RWPE2 (cell line): ENCODE results near the gene SLIT3.

Experiments
- ATAC-seq: fragments of 200-7000 bp; cut with Tn5 transposase; 3 replicates; pipeline ENCODE4 v1.9.1; 2021; ENCODE audit warnings: low read depth
- DNase-seq: peaks from one replicate; pipeline ENCODE4 v3.0.0-alpha.2; 2020; ENCODE audit warnings: low spot score
- H3K27ac ChIP-seq: fragments of 450-650 bp; 2 replicates; pipeline ENCODE4 v1.5.1; 2017; ENCODE audit warnings: mild to moderate bottlenecking; ENCODE audit not compliant: poor library complexity, severe bottlenecking
- H3K27me3 ChIP-seq: fragments of 250-450 bp; sonication (Bioruptor Pico); 2 replicates; pipeline ENCODE4 v1.5.1; 2021; ENCODE audit warnings: mild to moderate bottlenecking, moderate library complexity; ENCODE audit not compliant: insufficient read depth, poor library complexity, severe bottlenecking
- H3K36me3 ChIP-seq: fragments of 250-450 bp; sonication (Bioruptor Pico); 2 replicates; pipeline ENCODE4 v1.5.1; 2020; ENCODE audit warnings: low read depth, mild to moderate bottlenecking, moderate library complexity
- H3K4me1 ChIP-seq: fragments of 250-450 bp; sonication (Bioruptor Pico); 2 replicates; pipeline ENCODE4 v1.5.1; 2021; ENCODE audit warnings: mild to moderate bottlenecking, moderate library complexity; ENCODE audit not compliant: insufficient read depth, poor library complexity, severe bottlenecking
- H3K4me3 ChIP-seq: fragments of 250-450 bp; sonication (Bioruptor Pico); 2 replicates; pipeline ENCODE4 v1.5.1; 2021; ENCODE audit warnings: mild to moderate bottlenecking, moderate library complexity; ENCODE audit not compliant: severe bottlenecking
- H3K9me3 ChIP-seq: fragments of 250-450 bp; sonication (Bioruptor Pico); 2 replicates; pipeline ENCODE4 v1.5.1; 2021; ENCODE audit warnings: mild to moderate bottlenecking, moderate library complexity; ENCODE audit not compliant: severe bottlenecking
- TF ChIP-seq, protein P1 (sequence below): fragments of 450-650 bp; IDR thresholded peaks from one replicate; pipeline ENCODE4 v1.5.1; 2017; ENCODE audit warnings: mild to moderate bottlenecking, moderate library complexity; ENCODE audit not compliant: poor library complexity, severe bottlenecking

Gene SLIT3

DNA sequence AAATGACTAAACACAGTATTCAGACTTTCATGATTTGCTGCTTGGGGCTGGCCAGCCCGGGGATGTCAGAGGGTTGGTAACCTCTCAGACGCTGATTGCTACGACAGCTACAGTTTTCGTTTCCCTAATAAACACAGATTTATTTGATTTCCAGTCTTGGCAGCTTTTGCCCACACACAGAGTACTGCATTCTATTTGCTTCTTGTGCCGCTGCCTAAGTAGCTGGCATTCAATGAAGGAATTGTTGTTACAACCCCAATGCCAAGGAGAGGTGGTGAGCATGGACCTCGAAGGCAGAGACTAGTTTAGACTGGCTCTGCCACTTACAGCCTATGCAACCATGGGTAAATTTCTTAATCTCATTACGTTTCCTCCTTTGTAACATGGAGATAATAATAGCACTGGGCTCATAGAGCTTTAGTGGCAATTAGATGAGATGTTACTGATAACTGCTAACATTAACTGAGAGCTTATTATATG is 474.7 kb downstream of the SLIT3 start:
- Histone ChIP-seq H3K4me3 (no peak overlapping the region), H3K4me1 (no peaks in the 10 kb centered on the region), H3K27ac (no peak overlapping the region), H3K9me3 (no peaks in the 10 kb centered on the region), H3K36me3 (no peaks in the 10 kb centered on the region), H3K27me3 (no peaks in the 10 kb centered on the region)
- no peak for DNase-seq
- no peak for ATAC-seq
- TF ChIP-seq, protein P1, sequence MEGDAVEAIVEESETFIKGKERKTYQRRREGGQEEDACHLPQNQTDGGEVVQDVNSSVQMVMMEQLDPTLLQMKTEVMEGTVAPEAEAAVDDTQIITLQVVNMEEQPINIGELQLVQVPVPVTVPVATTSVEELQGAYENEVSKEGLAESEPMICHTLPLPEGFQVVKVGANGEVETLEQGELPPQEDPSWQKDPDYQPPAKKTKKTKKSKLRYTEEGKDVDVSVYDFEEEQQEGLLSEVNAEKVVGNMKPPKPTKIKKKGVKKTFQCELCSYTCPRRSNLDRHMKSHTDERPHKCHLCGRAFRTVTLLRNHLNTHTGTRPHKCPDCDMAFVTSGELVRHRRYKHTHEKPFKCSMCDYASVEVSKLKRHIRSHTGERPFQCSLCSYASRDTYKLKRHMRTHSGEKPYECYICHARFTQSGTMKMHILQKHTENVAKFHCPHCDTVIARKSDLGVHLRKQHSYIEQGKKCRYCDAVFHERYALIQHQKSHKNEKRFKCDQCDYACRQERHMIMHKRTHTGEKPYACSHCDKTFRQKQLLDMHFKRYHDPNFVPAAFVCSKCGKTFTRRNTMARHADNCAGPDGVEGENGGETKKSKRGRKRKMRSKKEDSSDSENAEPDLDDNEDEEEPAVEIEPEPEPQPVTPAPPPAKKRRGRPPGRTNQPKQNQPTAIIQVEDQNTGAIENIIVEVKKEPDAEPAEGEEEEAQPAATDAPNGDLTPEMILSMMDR: no peak

DNA sequence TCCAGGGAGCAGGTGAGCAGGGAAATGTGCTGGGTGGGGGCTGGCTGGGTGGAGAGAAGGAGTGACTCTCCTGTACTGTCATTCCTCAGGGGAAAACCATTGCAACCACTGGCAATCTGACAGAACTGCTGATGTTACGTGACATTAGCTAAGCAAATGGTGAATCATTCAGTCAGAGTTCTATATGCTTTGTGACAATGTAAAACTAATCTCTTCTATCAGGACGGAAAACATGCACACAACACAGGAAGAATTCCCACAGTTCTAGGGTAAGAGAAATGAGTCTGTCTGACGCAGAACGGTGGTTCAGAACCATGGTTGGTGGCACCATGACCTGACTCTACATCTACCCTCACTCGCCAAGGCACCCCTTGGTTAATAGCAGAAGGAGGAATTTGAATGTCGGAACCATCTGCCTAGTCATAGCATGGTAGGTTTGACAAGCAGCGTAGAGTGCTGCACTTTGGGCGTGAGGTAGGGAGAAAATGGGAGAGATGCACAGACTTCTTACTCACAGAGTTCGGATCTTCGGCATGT is 478.1 kb downstream of the SLIT3 start:
- H3K27me3 ChIP-seq: no peaks in the 10 kb centered on the region
- H3K9me3 ChIP-seq: no peaks in the 10 kb centered on the region
- H3K36me3 ChIP-seq: no peaks in the 10 kb centered on the region
- H3K27ac ChIP-seq: no peak overlapping the region
- ATAC-seq (no peak), DNase-seq (no peak)
- TF ChIP-seq, protein P1: no peak
- H3K4me1 ChIP-seq: no peaks in the 10 kb centered on the region
- no peak overlapping the region for H3K4me3 ChIP-seq

DNA sequence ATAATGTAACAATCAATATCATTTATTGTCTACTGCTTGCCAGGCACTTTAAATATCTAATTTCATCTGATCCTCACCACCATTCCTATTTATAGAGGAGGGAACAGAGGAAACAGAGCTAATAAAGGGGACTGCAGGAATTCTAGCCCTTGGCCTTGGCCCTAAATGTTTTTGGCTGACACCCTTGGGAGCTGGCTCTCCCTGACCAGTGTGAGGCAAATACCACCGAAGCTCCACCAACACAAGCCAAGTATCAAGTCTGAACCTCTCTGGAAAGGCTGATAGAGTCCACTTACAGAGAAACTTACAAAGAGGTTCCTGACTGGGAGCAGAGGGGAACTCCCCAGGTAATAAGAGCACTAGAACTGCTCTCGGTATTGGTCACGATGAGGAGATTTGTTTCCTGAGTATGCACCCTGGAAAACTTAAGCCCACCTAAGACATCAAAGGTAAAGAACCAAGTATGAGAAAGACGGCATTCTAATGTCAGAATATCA is 478.6 kb downstream of the SLIT3 start:
- H3K4me3 ChIP-seq: no peak overlapping the region
- H3K4me1 ChIP-seq: no peaks in the 10 kb centered on the region
- H3K36me3 ChIP-seq: no peaks in the 10 kb centered on the region
- no peak overlapping the region for H3K27ac ChIP-seq
- TF ChIP-seq, protein P1: no peak
- H3K27me3 ChIP-seq: no peaks in the 10 kb centered on the region
- H3K9me3 ChIP-seq: no peaks in the 10 kb centered on the region
- DNase-seq (no peak), ATAC-seq (no peak)

DNA sequence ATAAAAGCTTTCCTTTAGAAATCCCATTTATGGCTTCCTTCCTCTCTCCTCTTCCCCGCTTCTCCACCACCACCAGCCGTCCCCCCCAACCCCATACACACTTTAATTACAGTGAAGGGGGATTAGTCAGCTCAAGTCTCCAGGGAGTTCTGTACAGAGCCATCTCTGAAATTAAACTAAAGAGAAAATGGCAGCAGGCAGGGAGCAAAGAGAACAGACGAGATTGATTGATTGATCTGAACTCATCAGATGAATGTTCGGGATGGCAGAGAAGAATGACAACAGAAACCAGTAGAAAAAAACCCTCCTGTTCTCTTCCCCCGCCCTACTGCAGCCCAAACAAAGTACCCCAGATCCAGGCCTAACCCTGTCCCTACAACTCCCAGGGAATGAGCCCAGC is 480.1 kb downstream of the SLIT3 start:
- H3K27ac ChIP-seq: no peak overlapping the region
- no peaks in the 10 kb centered on the region for H3K27me3 ChIP-seq
- ATAC-seq (no peak), DNase-seq (no peak)
- H3K4me3 ChIP-seq: no peak overlapping the region
- TF ChIP-seq, protein P1: no peak
- no peaks in the 10 kb centered on the region for H3K36me3 ChIP-seq
- H3K9me3 ChIP-seq: no peaks in the 10 kb centered on the region
- H3K4me1 ChIP-seq: no peaks in the 10 kb centered on the region

DNA sequence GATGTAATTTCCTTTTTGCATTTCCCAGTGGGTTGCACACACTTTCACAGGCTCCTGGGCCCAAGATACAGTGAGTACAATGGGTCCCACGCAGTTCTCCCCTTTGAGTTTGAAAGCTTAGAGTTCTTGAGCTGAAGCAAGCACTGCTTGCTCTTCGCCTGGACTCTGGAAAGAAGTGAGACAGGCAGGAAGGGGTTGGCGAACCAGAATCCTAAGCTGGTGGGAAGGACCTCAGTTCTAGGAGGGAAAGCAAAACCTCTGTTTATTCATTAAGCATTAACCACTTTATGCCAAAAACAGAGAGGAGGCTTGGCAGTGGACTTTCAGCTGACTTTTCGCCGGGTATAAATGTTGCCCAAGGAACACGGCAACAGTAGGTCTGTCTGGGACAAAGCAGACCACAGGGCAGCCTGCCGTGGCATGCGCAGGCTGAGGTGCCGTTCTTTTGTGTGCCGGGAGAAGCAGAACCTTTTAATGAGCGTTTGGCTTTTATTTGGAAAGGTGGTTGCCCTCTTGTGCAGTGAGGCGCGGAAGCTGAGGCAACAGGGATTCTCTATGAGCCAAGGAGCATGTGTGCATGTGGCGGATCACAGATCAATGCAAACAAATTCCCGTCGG is 481.8 kb downstream of the SLIT3 start:
- Histone ChIP-seq H3K4me3 (no peak overlapping the region), H3K36me3 (no peaks in the 10 kb centered on the region), H3K9me3 (no peaks in the 10 kb centered on the region), H3K27me3 (no peaks in the 10 kb centered on the region), H3K27ac (no peak overlapping the region), H3K4me1 (no peaks in the 10 kb centered on the region)
- no peak for DNase-seq
- ATAC-seq: no peak
- TF ChIP-seq, protein P1: no peak
